ENCODE results near the gene PDE6A.

DNA sequence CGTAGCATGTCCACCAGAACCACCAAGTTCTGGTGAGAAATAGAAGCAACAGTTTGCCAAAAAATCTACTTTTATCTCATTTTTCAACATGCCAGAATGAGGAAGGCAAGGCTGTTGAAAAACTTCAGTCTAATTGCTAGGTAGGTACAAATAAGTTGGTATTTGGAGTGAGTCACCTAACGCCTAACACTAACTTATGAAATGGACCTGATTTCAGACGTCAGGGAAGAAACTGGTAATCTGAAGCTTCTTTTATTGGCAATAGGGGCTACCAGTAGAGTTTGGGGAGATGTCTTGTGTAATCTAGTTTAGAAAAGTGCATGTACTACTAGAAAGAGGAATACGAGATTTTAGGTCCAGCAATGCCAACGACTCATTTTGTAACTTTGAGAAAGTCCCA lies 4.4 kb upstream of the PDE6A start:
- no peak for TF ChIP-seq POLR2A (IDR thresholded peaks at IDR 0.05; ENCODE audit: low read length)
- no peak for TF ChIP-seq NR3C1 (IDR thresholded peaks at IDR 0.05)
- TF ChIP-seq, protein P1, sequence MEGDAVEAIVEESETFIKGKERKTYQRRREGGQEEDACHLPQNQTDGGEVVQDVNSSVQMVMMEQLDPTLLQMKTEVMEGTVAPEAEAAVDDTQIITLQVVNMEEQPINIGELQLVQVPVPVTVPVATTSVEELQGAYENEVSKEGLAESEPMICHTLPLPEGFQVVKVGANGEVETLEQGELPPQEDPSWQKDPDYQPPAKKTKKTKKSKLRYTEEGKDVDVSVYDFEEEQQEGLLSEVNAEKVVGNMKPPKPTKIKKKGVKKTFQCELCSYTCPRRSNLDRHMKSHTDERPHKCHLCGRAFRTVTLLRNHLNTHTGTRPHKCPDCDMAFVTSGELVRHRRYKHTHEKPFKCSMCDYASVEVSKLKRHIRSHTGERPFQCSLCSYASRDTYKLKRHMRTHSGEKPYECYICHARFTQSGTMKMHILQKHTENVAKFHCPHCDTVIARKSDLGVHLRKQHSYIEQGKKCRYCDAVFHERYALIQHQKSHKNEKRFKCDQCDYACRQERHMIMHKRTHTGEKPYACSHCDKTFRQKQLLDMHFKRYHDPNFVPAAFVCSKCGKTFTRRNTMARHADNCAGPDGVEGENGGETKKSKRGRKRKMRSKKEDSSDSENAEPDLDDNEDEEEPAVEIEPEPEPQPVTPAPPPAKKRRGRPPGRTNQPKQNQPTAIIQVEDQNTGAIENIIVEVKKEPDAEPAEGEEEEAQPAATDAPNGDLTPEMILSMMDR (IDR thresholded peaks at IDR 0.05), result no peak
- TF ChIP-seq MYC (IDR thresholded peaks at IDR 0.05; ENCODE audit: borderline replicate concordance, low read length), result no peak
- TF ChIP-seq, protein P2, sequence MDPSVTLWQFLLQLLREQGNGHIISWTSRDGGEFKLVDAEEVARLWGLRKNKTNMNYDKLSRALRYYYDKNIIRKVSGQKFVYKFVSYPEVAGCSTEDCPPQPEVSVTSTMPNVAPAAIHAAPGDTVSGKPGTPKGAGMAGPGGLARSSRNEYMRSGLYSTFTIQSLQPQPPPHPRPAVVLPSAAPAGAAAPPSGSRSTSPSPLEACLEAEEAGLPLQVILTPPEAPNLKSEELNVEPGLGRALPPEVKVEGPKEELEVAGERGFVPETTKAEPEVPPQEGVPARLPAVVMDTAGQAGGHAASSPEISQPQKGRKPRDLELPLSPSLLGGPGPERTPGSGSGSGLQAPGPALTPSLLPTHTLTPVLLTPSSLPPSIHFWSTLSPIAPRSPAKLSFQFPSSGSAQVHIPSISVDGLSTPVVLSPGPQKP (IDR thresholded peaks at IDR 0.05; ENCODE audit: low read depth, low read length), result no peak
- no peak for TF ChIP-seq RARB (CRISPR knock-in tag; IDR thresholded peaks at IDR 0.05)
- TF ChIP-seq, protein P3, sequence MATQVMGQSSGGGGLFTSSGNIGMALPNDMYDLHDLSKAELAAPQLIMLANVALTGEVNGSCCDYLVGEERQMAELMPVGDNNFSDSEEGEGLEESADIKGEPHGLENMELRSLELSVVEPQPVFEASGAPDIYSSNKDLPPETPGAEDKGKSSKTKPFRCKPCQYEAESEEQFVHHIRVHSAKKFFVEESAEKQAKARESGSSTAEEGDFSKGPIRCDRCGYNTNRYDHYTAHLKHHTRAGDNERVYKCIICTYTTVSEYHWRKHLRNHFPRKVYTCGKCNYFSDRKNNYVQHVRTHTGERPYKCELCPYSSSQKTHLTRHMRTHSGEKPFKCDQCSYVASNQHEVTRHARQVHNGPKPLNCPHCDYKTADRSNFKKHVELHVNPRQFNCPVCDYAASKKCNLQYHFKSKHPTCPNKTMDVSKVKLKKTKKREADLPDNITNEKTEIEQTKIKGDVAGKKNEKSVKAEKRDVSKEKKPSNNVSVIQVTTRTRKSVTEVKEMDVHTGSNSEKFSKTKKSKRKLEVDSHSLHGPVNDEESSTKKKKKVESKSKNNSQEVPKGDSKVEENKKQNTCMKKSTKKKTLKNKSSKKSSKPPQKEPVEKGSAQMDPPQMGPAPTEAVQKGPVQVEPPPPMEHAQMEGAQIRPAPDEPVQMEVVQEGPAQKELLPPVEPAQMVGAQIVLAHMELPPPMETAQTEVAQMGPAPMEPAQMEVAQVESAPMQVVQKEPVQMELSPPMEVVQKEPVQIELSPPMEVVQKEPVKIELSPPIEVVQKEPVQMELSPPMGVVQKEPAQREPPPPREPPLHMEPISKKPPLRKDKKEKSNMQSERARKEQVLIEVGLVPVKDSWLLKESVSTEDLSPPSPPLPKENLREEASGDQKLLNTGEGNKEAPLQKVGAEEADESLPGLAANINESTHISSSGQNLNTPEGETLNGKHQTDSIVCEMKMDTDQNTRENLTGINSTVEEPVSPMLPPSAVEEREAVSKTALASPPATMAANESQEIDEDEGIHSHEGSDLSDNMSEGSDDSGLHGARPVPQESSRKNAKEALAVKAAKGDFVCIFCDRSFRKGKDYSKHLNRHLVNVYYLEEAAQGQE (IDR thresholded peaks at IDR 0.05), result no peak
- no peak for TF ChIP-seq MAFK (IDR thresholded peaks at IDR 0.05; ENCODE audit: partially characterized antibody)

All from A549 (cell line).